ENCODE results near the gene DNER.

GRCh38 chr2:229714080-229714735 is at the start of gene DNER:
- TF ChIP-seq, protein P1, sequence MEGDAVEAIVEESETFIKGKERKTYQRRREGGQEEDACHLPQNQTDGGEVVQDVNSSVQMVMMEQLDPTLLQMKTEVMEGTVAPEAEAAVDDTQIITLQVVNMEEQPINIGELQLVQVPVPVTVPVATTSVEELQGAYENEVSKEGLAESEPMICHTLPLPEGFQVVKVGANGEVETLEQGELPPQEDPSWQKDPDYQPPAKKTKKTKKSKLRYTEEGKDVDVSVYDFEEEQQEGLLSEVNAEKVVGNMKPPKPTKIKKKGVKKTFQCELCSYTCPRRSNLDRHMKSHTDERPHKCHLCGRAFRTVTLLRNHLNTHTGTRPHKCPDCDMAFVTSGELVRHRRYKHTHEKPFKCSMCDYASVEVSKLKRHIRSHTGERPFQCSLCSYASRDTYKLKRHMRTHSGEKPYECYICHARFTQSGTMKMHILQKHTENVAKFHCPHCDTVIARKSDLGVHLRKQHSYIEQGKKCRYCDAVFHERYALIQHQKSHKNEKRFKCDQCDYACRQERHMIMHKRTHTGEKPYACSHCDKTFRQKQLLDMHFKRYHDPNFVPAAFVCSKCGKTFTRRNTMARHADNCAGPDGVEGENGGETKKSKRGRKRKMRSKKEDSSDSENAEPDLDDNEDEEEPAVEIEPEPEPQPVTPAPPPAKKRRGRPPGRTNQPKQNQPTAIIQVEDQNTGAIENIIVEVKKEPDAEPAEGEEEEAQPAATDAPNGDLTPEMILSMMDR (conservative IDR thresholded peaks at IDR 0.05; ENCODE audit: low read depth, low read length), result no peak
- TF ChIP-seq SMC3 (IDR thresholded peaks at IDR 0.05; ENCODE audit: low read depth, low read length), result no peak
- no peak for TF ChIP-seq POLR2A (IDR thresholded peaks at IDR 0.05; ENCODE audit: low read depth, low read length)
- no peak for TF ChIP-seq NFE2L2 (IDR thresholded peaks at IDR 0.05; ENCODE audit: low read depth, low read length)
- TF ChIP-seq FOS (IDR thresholded peaks at IDR 0.05; ENCODE audit: low read depth, low read length), result no peak
- no peak for TF ChIP-seq RAD21 (IDR thresholded peaks at IDR 0.05; ENCODE audit: low read length)
- TF ChIP-seq CEBPB (IDR thresholded peaks at IDR 0.05; ENCODE audit: low read depth, low read length), result no peak
- TF ChIP-seq MAFK (IDR thresholded peaks at IDR 0.05; ENCODE audit: low read depth, low read length), result no peak
- TF ChIP-seq RFX5 (IDR thresholded peaks at IDR 0.05; ENCODE audit: low read depth, low read length), result no peak

Measured in IMR-90 (cell line).